Adrenal gland (tissue), 5 donors: ENCODE results near the gene WDR70.

Source experiments
- POLR2A ChIP-seq, 2 donors: fragments of 450-650 bp; IDR thresholded peaks; one replicate each; pipeline ENCODE4 v1.6.1; 2017; ENCODE audit warnings: antibody characterized with exemption in 2 of 2, mild to moderate bottlenecking in 2 of 2, moderate library complexity in 1 of 2
- TF ChIP-seq, protein P1 (sequence below), 6 experiments: fragments of 450-650 bp in 4 of 6; fragments of 200-600 bp in 2 of 6; sonication (generic) in 1 of 6; IDR thresholded peaks; 1 replicate in 5 of 6; 2 replicates in 1 of 6; pipeline versions ENCODE4 v1.5.1 to v1.8.0; 2016 to 2021; ENCODE audit warnings: antibody characterized with exemption in 6 of 6, mild to moderate bottlenecking in 2 of 6, moderate library complexity in 1 of 6
- donor health status: DM: no; HTN: no; CAD: no.

- no peak for TF ChIP-seq POLR2A (IDR thresholded peaks at IDR 0.05)
- TF ChIP-seq, protein P1, sequence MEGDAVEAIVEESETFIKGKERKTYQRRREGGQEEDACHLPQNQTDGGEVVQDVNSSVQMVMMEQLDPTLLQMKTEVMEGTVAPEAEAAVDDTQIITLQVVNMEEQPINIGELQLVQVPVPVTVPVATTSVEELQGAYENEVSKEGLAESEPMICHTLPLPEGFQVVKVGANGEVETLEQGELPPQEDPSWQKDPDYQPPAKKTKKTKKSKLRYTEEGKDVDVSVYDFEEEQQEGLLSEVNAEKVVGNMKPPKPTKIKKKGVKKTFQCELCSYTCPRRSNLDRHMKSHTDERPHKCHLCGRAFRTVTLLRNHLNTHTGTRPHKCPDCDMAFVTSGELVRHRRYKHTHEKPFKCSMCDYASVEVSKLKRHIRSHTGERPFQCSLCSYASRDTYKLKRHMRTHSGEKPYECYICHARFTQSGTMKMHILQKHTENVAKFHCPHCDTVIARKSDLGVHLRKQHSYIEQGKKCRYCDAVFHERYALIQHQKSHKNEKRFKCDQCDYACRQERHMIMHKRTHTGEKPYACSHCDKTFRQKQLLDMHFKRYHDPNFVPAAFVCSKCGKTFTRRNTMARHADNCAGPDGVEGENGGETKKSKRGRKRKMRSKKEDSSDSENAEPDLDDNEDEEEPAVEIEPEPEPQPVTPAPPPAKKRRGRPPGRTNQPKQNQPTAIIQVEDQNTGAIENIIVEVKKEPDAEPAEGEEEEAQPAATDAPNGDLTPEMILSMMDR (IDR thresholded peaks at IDR 0.05) = no peak
These were observed 359.1 kb downstream of the WDR70 start for GRCh38 chr5:37738057-37738691.
